IPS-20b (cell line): Measurements from ENCODE around the gene PMEPA1.
"Not testable (repeated sequence)": the region's sequence is repeated elsewhere in the genome, so short reads cannot be mapped to it uniquely, and the experiment has no call there.

Source experiments
- H3K27ac ChIP-seq: one replicate; pipeline ENCODE4 v1.5.1; 2013; ENCODE audit warnings: low read length
- H3K27me3 ChIP-seq: 2 replicates; pipeline ENCODE4 v1.6.1; 2013; ENCODE audit warnings: mild to moderate bottlenecking, low read length, inconsistent platforms; ENCODE audit not compliant: insufficient read depth
- H3K36me3 ChIP-seq: 2 replicates; pipeline ENCODE4 v1.6.1; 2013; ENCODE audit warnings: low read depth, mild to moderate bottlenecking, inconsistent platforms, low read length, moderate library complexity; ENCODE audit not compliant: insufficient read depth
- H3K4me1 ChIP-seq: 2 replicates; pipeline ENCODE4 v1.6.1; 2013; ENCODE audit warnings: mild to moderate bottlenecking, control low read depth, inconsistent platforms, low read length, moderate library complexity; ENCODE audit not compliant: insufficient read depth
- H3K4me3 ChIP-seq: 2 replicates; pipeline ENCODE4 v1.5.1; 2013; ENCODE audit warnings: mild to moderate bottlenecking, low read length, inconsistent platforms
- H3K9ac ChIP-seq: 2 replicates; pipeline ENCODE4 v1.6.1; 2013; ENCODE audit warnings: low read depth, mild to moderate bottlenecking, inconsistent platforms, low read length, moderate library complexity
- H3K9me3 ChIP-seq: 2 replicates; pipeline ENCODE4 v1.6.1; 2013; ENCODE audit warnings: mild to moderate bottlenecking, low read depth, low read length, inconsistent platforms; ENCODE audit not compliant: insufficient read depth

PMEPA1 gene

DNA sequence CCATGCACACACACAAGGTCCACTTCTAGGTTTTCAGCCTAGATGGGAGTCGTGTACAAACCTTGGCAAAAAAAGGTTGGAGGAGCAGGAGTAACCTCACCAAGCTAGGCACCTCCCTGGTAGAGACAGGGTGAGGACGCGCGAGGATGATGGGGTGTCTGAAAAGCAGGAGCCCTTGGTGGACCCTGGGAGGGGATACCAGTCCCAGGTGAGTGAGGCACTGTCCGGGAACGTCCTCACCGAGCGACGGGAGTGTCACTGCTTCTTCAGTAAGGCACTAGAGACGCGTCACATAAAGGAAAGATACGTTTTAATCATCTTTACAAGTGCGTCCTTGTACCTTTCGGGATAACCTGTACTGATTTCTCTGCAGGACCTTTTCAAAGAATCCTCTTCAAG is 60.2 kb downstream of the PMEPA1 start:
- no peak overlapping the region for H3K4me3 ChIP-seq
- no peak overlapping the region for H3K9ac ChIP-seq
- peaks cover 5% of the 10 kb centered on the region for H3K36me3 ChIP-seq
- peaks cover 4% of the 10 kb centered on the region; the same call in 1 of the 2 replicates for H3K9me3 ChIP-seq
- H3K27me3 ChIP-seq: no peaks in the 10 kb centered on the region
- H3K27ac ChIP-seq: no peak overlapping the region
- H3K4me1 ChIP-seq: peaks cover 2% of the 10 kb centered on the region

DNA sequence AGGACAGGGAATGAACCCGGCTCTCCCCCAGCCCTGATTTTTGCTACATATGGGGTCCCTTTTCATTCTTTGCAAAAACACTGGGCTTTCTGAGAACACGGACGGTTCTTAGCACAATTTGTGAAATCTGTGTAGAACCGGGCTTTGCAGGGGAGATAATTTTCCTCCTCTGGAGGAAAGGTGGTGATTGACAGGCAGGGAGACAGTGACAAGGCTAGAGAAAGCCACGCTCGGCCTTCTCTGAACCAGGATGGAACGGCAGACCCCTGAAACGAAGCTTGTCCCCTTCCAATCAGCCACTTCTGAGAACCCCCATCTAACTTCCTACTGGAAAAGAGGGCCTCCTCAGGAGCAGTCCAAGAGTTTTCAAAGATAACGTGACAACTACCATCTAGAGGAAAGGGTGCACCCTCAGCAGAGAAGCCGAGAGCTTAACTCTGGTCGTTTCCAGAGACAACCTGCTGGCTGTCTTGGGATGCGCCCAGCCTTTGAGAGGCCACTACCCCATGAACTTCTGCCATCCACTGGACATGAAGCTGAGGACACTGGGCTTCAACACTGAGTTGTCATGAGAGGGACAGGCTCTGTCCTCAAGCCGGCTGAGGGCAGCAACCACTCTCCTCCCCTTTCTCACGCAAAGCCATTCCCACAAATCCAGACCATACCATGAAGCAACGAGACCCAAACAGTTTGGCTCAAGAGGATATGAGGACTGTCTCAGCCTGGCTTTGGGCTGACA is 60.8 kb downstream of the PMEPA1 start:
- Histone ChIP-seq H3K4me1 (no peaks in the 10 kb centered on the region; the same call in 1 of the 2 replicates), H3K27me3 (no peaks in the 10 kb centered on the region), H3K36me3 (peaks cover 5% of the 10 kb centered on the region), H3K27ac (no peak overlapping the region), H3K4me3 (no peak overlapping the region), H3K9ac (no peak overlapping the region), H3K9me3 (peaks cover 4% of the 10 kb centered on the region; the same call in 1 of the 2 replicates)

DNA sequence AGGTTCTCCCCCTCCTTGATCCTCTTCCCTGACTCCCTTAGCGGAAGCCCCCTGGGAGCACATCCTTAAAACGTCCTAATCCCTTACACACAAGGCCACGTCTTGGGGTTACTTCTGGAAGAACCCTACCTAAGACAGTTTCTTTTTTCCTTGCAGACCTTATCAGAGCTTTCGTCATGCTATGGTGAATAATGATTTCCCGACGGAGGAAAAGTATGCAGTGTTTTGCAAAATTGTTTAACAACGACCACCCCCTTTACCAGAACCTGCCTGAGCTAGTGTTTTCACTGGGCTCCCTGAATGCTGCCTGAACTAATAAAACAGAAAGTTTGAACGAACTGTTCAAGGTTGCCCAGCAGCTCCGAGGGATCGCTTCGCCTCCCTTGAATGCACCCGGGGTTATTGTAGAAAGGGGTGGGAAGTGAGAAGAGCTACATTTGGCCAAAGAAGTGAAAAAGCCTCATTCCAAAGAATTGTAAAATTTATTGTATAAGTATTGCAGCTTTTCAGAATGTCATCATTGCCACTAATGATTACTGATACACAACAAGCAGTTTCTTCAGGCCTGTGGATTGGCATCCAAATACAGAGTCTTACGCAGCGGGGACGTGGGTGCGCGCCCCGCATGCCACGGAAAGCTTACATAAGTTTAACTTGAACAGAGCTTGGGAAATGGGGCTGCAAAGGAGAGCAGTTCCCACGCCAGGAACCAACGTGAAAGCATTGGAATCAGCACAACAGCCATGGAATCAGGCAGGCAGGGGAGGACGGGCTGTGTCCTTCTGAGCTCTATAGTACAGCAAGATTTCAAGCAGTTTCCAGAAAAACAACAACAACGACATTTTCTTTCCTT is 61.7 kb downstream of the PMEPA1 start:
- Histone ChIP-seq H3K9me3 (peaks cover 4% of the 10 kb centered on the region; the same call in 1 of the 2 replicates), H3K36me3 (peaks cover 5% of the 10 kb centered on the region), H3K27me3 (no peaks in the 10 kb centered on the region), H3K4me1 (no peaks in the 10 kb centered on the region), H3K4me3 (no peak overlapping the region), H3K27ac (no peak overlapping the region), H3K9ac (no peak overlapping the region)

DNA sequence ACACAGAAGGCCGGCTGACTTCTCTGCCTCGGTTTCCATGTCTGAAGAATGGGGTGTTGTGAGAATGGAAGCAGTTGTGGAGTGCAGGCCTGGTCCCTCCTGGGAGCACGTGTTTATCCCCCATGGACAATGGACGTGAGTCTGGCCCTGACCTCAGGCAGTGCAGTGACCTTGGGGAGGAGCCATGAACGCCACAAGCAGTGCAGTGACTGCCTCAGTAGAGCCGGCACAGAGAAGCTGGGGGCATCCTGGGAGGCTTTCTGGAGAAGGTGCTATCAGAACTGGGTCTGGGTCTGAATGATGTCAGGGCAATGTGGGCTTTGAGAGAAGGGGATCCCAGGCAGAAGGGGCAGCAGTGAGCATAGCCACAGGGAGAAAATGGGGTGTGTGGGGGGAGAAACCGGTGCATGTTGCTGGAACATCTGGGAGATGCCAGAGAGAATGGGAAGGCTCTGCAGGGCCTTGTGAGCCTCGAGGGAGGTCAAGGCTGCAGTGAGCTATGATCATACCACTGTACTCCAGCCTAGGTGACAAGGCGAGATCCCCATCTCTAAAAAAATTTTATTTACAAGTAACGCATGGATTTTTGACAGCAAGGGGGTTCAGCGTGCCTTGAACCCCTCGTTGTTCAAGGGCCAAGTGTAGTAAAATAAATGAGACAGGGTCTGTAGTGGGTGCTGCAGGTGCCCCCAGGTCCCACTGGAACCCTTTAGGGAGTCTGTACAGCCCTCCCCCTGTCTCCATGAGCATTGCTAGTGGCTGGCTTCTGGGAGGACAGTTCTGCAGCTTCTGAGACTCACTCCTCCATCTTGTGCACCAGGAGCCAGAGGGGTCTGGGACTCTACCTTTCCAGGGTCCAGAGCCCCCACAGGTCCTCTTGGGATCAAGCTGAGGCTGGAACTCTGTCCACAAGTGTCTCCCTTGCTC is 62.5 kb downstream of the PMEPA1 start:
- peaks cover 4% of the 10 kb centered on the region; the same call in 1 of the 2 replicates for H3K9me3 ChIP-seq
- H3K4me1 ChIP-seq: no peaks in the 10 kb centered on the region
- no peaks in the 10 kb centered on the region for H3K27me3 ChIP-seq
- no peak overlapping the region for H3K9ac ChIP-seq
- no peak overlapping the region for H3K27ac ChIP-seq
- peaks cover 5% of the 10 kb centered on the region for H3K36me3 ChIP-seq
- no peak overlapping the region for H3K4me3 ChIP-seq

DNA sequence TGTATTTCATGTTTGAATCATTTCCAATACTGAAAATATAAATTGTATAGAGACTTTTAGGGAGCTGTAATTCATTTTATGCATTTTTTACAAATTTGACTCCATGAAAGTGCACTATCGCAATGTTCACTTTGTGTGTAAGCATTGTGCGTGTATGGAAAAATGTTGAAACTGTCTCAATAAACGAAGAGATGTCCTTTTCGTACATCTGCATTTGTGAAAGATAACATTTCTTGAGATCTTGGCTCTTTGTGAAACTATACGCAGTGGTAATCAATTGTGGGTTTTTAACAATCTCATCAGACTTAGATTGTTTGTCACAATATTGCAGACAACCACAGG is 70.9 kb downstream of the PMEPA1 start:
- Histone ChIP-seq H3K36me3 (no peaks in the 10 kb centered on the region), H3K9ac (no peak overlapping the region), H3K27ac (no peak overlapping the region), H3K4me1 (no peaks in the 10 kb centered on the region), H3K9me3 (no peaks in the 10 kb centered on the region; the same call in 1 of the 2 replicates), H3K4me3 (no peak overlapping the region), H3K27me3 (no peaks in the 10 kb centered on the region)

DNA sequence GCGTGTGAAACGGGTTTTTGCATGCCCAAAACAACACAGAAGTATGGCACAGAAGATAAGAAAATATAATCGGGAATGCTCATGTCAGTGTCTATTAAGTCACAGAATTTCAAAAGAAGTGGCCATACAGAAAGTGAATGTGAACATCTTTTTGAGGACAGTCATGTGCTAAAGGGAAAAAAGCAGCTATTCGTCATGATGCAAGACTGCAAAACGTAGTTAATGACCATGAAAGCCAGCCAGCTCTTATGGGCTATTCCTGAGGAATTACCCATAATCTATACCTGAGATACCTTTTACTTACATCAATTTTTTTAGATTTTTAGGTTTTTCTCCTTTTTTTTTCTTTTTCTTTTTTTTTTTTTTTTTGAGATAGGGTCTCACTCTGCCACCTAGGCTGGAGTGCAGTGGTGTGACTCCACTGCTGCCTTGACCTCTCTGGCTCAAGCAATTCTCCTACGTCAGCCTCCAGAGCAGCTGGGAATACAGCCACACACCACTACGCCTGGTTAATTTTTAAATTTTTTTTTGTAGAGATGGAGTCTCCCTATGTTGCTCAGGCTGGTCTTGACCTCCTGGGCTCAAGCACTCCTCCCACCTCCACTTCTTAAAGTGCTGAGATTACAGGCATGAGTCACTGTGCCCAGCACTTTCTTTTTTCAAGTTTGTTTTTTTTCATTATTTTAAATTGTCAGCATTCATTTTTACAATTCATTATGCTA is 71.5 kb downstream of the PMEPA1 start:
- Histone ChIP-seq H3K4me3 (no peak overlapping the region), H3K4me1 (no peaks in the 10 kb centered on the region), H3K9ac (no peak overlapping the region), H3K9me3 (no peaks in the 10 kb centered on the region; the same call in 1 of the 2 replicates), H3K36me3 (no peaks in the 10 kb centered on the region), H3K27me3 (no peaks in the 10 kb centered on the region), H3K27ac (no peak overlapping the region)

DNA sequence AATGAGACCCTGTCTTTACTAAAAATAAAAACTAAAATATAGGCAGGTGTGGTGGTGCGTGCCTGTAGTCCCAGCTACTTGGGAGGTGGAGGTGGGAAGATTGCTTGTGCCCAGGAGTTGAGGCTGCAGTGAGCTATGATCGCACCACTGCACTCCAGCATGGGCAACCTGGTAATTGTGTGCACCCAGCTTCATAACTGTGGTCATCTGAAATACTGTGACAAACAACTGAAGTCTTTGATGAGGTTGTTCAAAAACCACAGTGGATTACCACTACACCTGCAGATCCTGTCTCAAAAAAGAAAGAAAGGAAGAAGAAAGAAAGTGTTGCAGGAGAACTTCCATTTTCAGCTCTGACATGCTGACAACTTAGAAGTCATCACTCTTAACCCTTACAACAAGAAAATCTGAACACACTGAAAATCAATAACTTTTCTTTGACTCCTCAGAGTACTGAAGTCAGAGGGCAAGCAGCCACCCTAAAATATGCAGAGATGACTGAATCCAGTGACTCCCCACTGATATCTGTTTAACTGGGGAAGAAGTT is 75.8 kb downstream of the PMEPA1 start:
- Histone ChIP-seq H3K4me1 (no peaks in the 10 kb centered on the region), H3K27me3 (no peaks in the 10 kb centered on the region), H3K9ac (no peak overlapping the region), H3K27ac (no peak overlapping the region), H3K9me3 (no peaks in the 10 kb centered on the region; the same call in 1 of the 2 replicates), H3K4me3 (no peak overlapping the region), H3K36me3 (no peaks in the 10 kb centered on the region)

DNA sequence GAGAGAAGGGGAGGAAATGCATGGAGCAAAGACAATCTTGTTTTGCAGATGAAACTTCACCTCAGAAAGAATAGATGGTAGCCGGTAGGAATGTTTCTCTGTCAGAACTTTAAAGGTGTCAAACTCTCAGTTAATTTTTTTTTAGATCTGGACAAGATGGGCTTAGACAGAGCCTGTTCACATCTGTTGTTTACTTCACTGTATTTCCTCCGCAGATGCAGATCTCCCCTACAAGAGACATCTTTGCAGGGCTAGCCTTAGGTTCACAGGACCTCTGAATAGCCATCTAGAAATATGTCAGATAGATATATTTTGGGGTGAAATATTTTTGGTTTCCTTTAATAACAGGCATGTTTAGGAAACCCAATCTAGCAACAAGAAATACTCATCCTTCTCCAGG is 77.5 kb downstream of the PMEPA1 start:
- no peaks in the 10 kb centered on the region; the same call in 1 of the 2 replicates for H3K9me3 ChIP-seq
- no peaks in the 10 kb centered on the region for H3K27me3 ChIP-seq
- H3K4me1 ChIP-seq: no peaks in the 10 kb centered on the region
- H3K4me3 ChIP-seq: no peak overlapping the region
- no peak overlapping the region for H3K27ac ChIP-seq
- no peak overlapping the region for H3K9ac ChIP-seq
- no peaks in the 10 kb centered on the region for H3K36me3 ChIP-seq

DNA sequence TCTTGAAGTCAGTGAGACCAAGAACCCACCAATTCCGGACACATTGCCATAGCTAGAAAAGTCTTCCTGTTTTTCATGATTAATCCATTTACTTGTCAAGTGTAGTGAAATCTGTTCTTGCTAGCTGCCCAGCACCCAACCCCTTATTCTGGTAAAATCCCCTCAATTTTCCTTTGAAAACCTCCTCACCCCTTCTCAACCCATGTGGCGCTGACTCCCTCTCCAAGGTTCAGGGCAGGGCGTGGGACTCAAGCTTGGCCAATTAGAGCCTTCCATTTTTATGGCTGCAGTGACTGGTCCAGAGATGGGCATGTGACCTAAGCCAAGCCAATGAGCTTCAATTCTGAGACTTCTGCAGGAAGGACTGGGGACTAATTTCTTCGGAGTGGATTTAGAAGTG is 79.8 kb downstream of the PMEPA1 start:
- Histone ChIP-seq H3K27me3 (no peaks in the 10 kb centered on the region), H3K27ac (no peak overlapping the region), H3K4me1 (no peaks in the 10 kb centered on the region), H3K9me3 (no peaks in the 10 kb centered on the region; the same call in 1 of the 2 replicates), H3K9ac (no peak overlapping the region), H3K36me3 (no peaks in the 10 kb centered on the region), H3K4me3 (no peak overlapping the region)

DNA sequence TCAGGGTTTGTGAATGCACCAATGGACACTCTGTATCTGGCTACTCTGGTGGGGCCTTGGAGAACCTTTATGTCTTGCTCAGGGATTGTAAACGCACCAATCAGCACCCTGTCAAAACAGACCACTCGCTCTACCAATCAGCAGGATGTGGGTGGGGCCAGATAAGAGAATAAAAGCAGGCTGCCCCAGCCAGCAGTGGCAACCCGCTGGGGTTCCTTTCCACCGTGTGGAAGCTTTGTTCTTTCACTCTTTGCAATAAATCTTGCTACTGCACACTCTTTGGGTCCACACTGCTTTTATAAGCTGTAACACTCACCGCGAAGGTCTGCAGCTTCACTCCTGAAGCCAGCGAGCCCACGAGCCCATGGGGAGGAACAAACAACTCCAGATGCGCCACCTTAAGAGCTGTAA is 80.3 kb downstream of the PMEPA1 start:
- H3K27ac ChIP-seq, H3K4me3 ChIP-seq, H3K9ac ChIP-seq, H3K4me1 ChIP-seq, H3K9me3 ChIP-seq, H3K36me3 ChIP-seq, H3K27me3 ChIP-seq: not testable (repeated sequence)

DNA sequence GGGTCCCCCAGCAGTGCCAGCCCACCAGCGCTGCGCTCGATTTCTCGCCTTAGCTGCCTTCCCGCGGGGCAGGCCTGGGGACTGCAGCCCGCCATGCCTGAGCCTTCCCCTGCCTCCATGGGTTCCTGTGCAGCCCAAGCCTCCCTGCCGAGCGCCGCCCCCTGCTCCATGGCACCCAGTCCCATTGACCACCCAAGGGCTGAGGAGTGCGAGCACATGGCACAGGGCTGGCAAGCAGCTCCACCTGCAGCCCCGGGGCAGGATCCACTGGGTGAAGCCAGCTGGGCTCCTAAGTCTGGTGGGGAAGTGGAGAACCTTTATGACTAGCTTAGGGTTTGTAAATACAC is 80.9 kb downstream of the PMEPA1 start:
- not testable (repeated sequence) for H3K36me3 ChIP-seq, H3K27me3 ChIP-seq, H3K9ac ChIP-seq, H3K4me1 ChIP-seq, H3K27ac ChIP-seq, H3K4me3 ChIP-seq, H3K9me3 ChIP-seq
